Bone marrow (tissue), 2 donors: ENCODE data around the gene KLKB1.

Experiments
- DNase-seq, 2 donors: peaks; one replicate each; lab custom pipeline; 2025; lab: John Stamatoyannopoulos, UW

The KLKB1 gene

GRCh38 chr4:186307916-186308315, 80.6 kb downstream of the KLKB1 start:
- no peak for DNase-seq
